HepG2 (cell line): ENCODE measurements around the gene ABCA13. TPM values are rescaled to one million over a fixed set of nuclear protein-coding genes. Genes with fewer than 3 reads are reported as not detected.

ENCODE experiments used
- ATAC-seq: fragments of 200-7000 bp; cut with Tn5 transposase; 3 replicates; pipeline ENCODE4 v1.9.1; 2020; ENCODE audit warnings: mild to moderate bottlenecking, moderate library complexity
- BruUV-seq: library from RNA; stranded (reverse); fragments of 400-500 nt; replicated peaks from 2 replicates; lab custom pipeline; 2021; lab: Mats Ljungman, UMichigan
- CTCF ChIA-PET: fragments of 300-600 bp; formaldehyde crosslinking; extraction: SDS; loops from one replicate; lab custom pipeline; 2021; ENCODE audit warnings: low total read pairs, inconsistent platforms, low intra/inter-chr PET ratio; lab: Yijun Ruan, JAX
- POLR2A ChIA-PET: fragments of 350-600 bp; sonication (Branson Sonifier 250); formaldehyde crosslinking; loops from one replicate; lab custom pipeline; 2020; ENCODE audit warnings: antibody characterized with exemption, inconsistent platforms; lab: Yijun Ruan, JAX
- DNase-seq: peaks from one replicate; pipeline ENCODE4 v3.0.0-alpha.2; 2015; ENCODE audit warnings: low spot score
- FAIRE-seq: peaks from 3 replicates; lab custom pipeline; 2011; peaks lifted over from hg19 to GRCh38; lab: Jason Lieb, UNC
- H2AFZ ChIP-seq: one replicate; pipeline ENCODE4 v1.6.1; 2011; ENCODE audit warnings: low read length, inconsistent platforms
- H3K27ac ChIP-seq: fragments of 300-600 bp; 3 replicates; pipeline ENCODE4 v1.8.0; 2011; ENCODE audit warnings: mixed run types, mild to moderate bottlenecking, mixed read lengths, low read length, inconsistent platforms; ENCODE audit not compliant: insufficient read depth; ENCODE audit errors: extremely low read length
- H3K27me3 ChIP-seq, 2 experiments: fragments of 200-600 bp in 1 of 2; 2 replicates in 1 of 2; 3 replicates in 1 of 2; pipeline versions ENCODE4 v1.6.0 to v1.8.0; 2011; ENCODE audit warnings: low read length in 2 of 2, mild to moderate bottlenecking in 2 of 2, moderate library complexity in 2 of 2, inconsistent platforms in 1 of 2; ENCODE audit not compliant: insufficient read depth in 2 of 2, control insufficient read depth in 1 of 2
- H3K36me3 ChIP-seq, 2 experiments: fragments of 200-600 bp in 1 of 2; replicated peaks in 1 of 2; 2 replicates in 1 of 2; 3 replicates in 1 of 2; pipeline versions ENCODE4 v1.5.1 to v1.8.0; 2011; ENCODE audit warnings: low read length in 2 of 2, inconsistent platforms in 1 of 2; ENCODE audit not compliant: insufficient read depth in 2 of 2, control insufficient read depth in 1 of 2
- H3K4me1 ChIP-seq: 2 replicates; pipeline ENCODE4 v1.5.1; 2012; ENCODE audit warnings: low read length, inconsistent platforms; ENCODE audit not compliant: insufficient read depth
- H3K4me2 ChIP-seq: 2 replicates; pipeline ENCODE4 v1.6.0; 2011; ENCODE audit warnings: low read depth, low read length, inconsistent platforms
- H3K4me3 ChIP-seq, 3 experiments: fragments of 200-600 bp in 1 of 3; sonication (generic), shearing (Covaris generic) in 1 of 3; replicated peaks in 1 of 3; 2 replicates each; pipeline ENCODE4 v1.5.1; 2011 to 2016; ENCODE audit warnings: low read length in 3 of 3, inconsistent platforms in 2 of 3, low read depth in 2 of 3, mild to moderate bottlenecking in 2 of 3, control low read depth in 1 of 3, mixed read lengths in 1 of 3; ENCODE audit not compliant: insufficient read depth in 1 of 3
- H3K79me2 ChIP-seq: one replicate; pipeline ENCODE4 v1.6.1; 2011; ENCODE audit warnings: low read length, inconsistent platforms; ENCODE audit not compliant: insufficient read depth
- H3K9ac ChIP-seq: 2 replicates; pipeline ENCODE4 v1.6.0; 2011; ENCODE audit warnings: mild to moderate bottlenecking, low read depth, low read length, inconsistent platforms; ENCODE audit not compliant: insufficient read depth
- H3K9me3 ChIP-seq: 2 replicates; pipeline ENCODE4 v1.5.1; 2012; ENCODE audit warnings: mild to moderate bottlenecking, low read length
- H4K20me1 ChIP-seq: 2 replicates; pipeline ENCODE4 v1.6.0; 2011; ENCODE audit warnings: inconsistent platforms, mild to moderate bottlenecking, low read length, moderate library complexity; ENCODE audit not compliant: insufficient read depth
- BHLHE40 ChIP-seq: IDR thresholded peaks from 2 replicates; pipeline ENCODE4 v1.6.1; 2011; ENCODE audit warnings: low read length, improper control_type of control experiment
- CSRNP1 ChIP-seq: sonication (generic); formaldehyde crosslinking; IDR thresholded peaks from 2 replicates; pipeline ENCODE4 v1.8.1; 2023; ENCODE audit warnings: mild to moderate bottlenecking, missing genetic modification reagents
- EEA1 ChIP-seq: sonication (generic); formaldehyde crosslinking; IDR thresholded peaks from 2 replicates; pipeline ENCODE4 v1.5.1; 2020; ENCODE audit warnings: mild to moderate bottlenecking, missing genetic modification reagents, borderline replicate concordance
- FOSL2 ChIP-seq: sonication (generic); formaldehyde crosslinking; IDR thresholded peaks from 2 replicates; pipeline ENCODE4 v1.4.0; 2020; ENCODE audit warnings: missing genetic modification reagents
- MTA1 ChIP-seq: sonication (generic); formaldehyde crosslinking; IDR thresholded peaks from 2 replicates; pipeline ENCODE4 v1.4.0; 2020; ENCODE audit warnings: missing genetic modification reagents, mild to moderate bottlenecking, borderline replicate concordance
- PHF5A ChIP-seq: IDR thresholded peaks from one replicate; pipeline ENCODE4 v1.6.1; 2018; ENCODE audit warnings: low read depth, missing genetic modification reagents; ENCODE audit not compliant: unreplicated experiment
- SALL2 ChIP-seq: sonication (generic); formaldehyde crosslinking; IDR thresholded peaks from 2 replicates; pipeline ENCODE4 v1.8.1; 2023; ENCODE audit warnings: mild to moderate bottlenecking, missing genetic modification reagents, inconsistent platforms
- ZBTB34 ChIP-seq: sonication (generic); formaldehyde crosslinking; IDR thresholded peaks from 2 replicates; pipeline ENCODE4 v1.8.0; 2022; ENCODE audit warnings: mild to moderate bottlenecking, missing genetic modification reagents
- ZNF142 ChIP-seq: sonication (generic); formaldehyde crosslinking; IDR thresholded peaks from 2 replicates; pipeline ENCODE4 v1.4.0; 2020; ENCODE audit warnings: missing genetic modification reagents
- ZNF574 ChIP-seq: sonication (generic); formaldehyde crosslinking; IDR thresholded peaks from 2 replicates; pipeline ENCODE4 v1.4.0; 2020; ENCODE audit warnings: missing genetic modification reagents
- ZNF607 ChIP-seq: sonication (generic); formaldehyde crosslinking; IDR thresholded peaks from 2 replicates; pipeline ENCODE4 v1.5.1; 2020; ENCODE audit warnings: missing genetic modification reagents, mild to moderate bottlenecking, borderline replicate concordance
- ZNF660 ChIP-seq: sonication (generic); formaldehyde crosslinking; IDR thresholded peaks from 2 replicates; pipeline ENCODE4 v1.5.1; 2020; ENCODE audit warnings: mild to moderate bottlenecking, low read depth, missing genetic modification reagents, borderline replicate concordance
- ZNF83 ChIP-seq: sonication (generic); formaldehyde crosslinking; IDR thresholded peaks from 2 replicates; pipeline ENCODE4 v1.4.0; 2020; ENCODE audit warnings: missing genetic modification reagents, mild to moderate bottlenecking, borderline replicate concordance
- WGBS: methylation state at CpG from one replicate; pipeline ENCODE4 v1.1.6; 2017; ENCODE audit warnings: low lambda C conversion rate; 5-methylcytosine and 5-hydroxymethylcytosine counted together
- in situ Hi-C: cut with HindIII; loops from 2 replicates; pipeline ENCODE4 v1.10.0; 2017; ENCODE audit warnings: low pct_unique_long_range_greater_than_20kb; ENCODE audit not compliant: extremely low pct_ligation_motif_present
- intact Hi-C: fragments of 100-400 bp; cut with micrococcal nuclease; formaldehyde crosslinking; loops from one replicate; pipeline ENCODE4 v1.10.0; 2022; ENCODE audit not compliant: unreplicated experiment
- polyA plus RNA-seq, 8 experiments: library from polyadenylated mRNA; depleted of rRNA in 3 of 8; stranded (reverse) in 7 of 8; unstranded in 1 of 8; fragments of >200 nt; fragmentation: Illumina TruSeq in 4 of 8; extraction: Trizol in 4 of 8; gene quantifications; 2 replicates each; pipeline versions ENCODE4 v1.2.1 to v1.2.3, GENCODE V29; 2011 to 2016; ENCODE audit warnings: low read depth in 4 of 8, missing spikeins in 1 of 8, mixed read lengths in 1 of 8; ENCODE audit not compliant: insufficient read depth in 1 of 8
- total RNA-seq, 5 experiments: library from RNA; depleted of rRNA; stranded (reverse); fragments of >200 nt; fragmentation: Illumina TruSeq; extraction: Trizol; gene quantifications; 2 replicates each; pipeline ENCODE4 v1.2.3, GENCODE V29; 2016; ENCODE audit warnings: low read depth in 1 of 5

Gene ABCA13
- total and polyA plus RNA-seq, 2 of the 13 experiments (the other 11 are each of a cell fraction or from before 2014, with no cell fraction given) = 0.03 TPM; not detected in 1

- ChIA-PET CTCF (no interaction called here), POLR2A (no interaction called here)
- Histone ChIP-seq H3K4me1 (no peaks in the 10 kb centered on the region), H3K9ac (no peak overlapping the region), H3K79me2 (no peaks in the 10 kb centered on the region), H3K27me3 (no peaks in the 10 kb centered on the region), H3K36me3 (no peaks in the 10 kb centered on the region), H4K20me1 (no peaks in the 10 kb centered on the region), H2AFZ (no peak overlapping the region), H3K4me3 (no peak overlapping the region), H3K9me3 (no peaks in the 10 kb centered on the region), H3K27ac (no peak overlapping the region), H3K4me2 (no peak overlapping the region)
- intact Hi-C loops = no loop called here
- no TSS peak for BruUV-seq
- no peak for ATAC-seq
- in situ Hi-C loops = no loop called here
- 33% methylated on average over 2 of the region's 2 CpGs for WGBS
- DNase-seq = no peak
- FAIRE-seq = no peak
- TF ChIP-seq BHLHE40 = no peak
- TF ChIP-seq SALL2 (CRISPR knock-in tag) = no peak
- no peak for TF ChIP-seq MTA1 (CRISPR knock-in tag)
- no peak for TF ChIP-seq FOSL2 (CRISPR knock-in tag)
- no peak for TF ChIP-seq ZNF83 (CRISPR knock-in tag)
- TF ChIP-seq EEA1 (CRISPR knock-in tag) = no peak
- TF ChIP-seq ZNF142 (CRISPR knock-in tag) = no peak
- TF ChIP-seq ZNF574 (CRISPR knock-in tag) = no peak
- TF ChIP-seq ZNF660 (CRISPR knock-in tag) = no peak
- no peak for TF ChIP-seq CSRNP1 (CRISPR knock-in tag)
- TF ChIP-seq ZNF607 (CRISPR knock-in tag) = no peak
- TF ChIP-seq PHF5A (CRISPR knock-in tag) = no peak
- TF ChIP-seq ZBTB34 (CRISPR knock-in tag) = no peak
These were observed 77.9 kb downstream of the ABCA13 start for GRCh38 chr7:48249166-48249565.
